PFSK-1 (cell line): ENCODE data around the gene ERC2.

Experiments
- FOXP2 ChIP-seq: optimal IDR thresholded peaks from 2 replicates; pipeline ENCODE3; 2011; ENCODE audit warnings: borderline replicate concordance, control low read depth, inconsistent platforms; ENCODE audit not compliant: insufficient read depth; ENCODE audit errors: extremely low read length, extremely low read depth
- POLR2AphosphoS5 ChIP-seq: IDR thresholded peaks from 2 replicates; pipeline ENCODE4 v1.6.1; 2012; ENCODE audit warnings: low read depth, mild to moderate bottlenecking, control low read depth, low read length, moderate library complexity
- REST ChIP-seq, 2 experiments: IDR thresholded peaks; 2 replicates each; pipeline versions ENCODE4 v1.6.1 to v1.8.0; 2011 to 2012; ENCODE audit warnings: low read depth in 2 of 2, low read length in 2 of 2, control low read depth in 1 of 2, inconsistent platforms in 1 of 2, mild to moderate bottlenecking in 1 of 2, moderate library complexity in 1 of 2; ENCODE audit not compliant: insufficient read depth in 1 of 2
- SIN3A ChIP-seq: IDR thresholded peaks from 2 replicates; pipeline ENCODE4 v1.6.1; 2012; ENCODE audit warnings: mild to moderate bottlenecking, low read length, moderate library complexity, borderline replicate concordance; ENCODE audit not compliant: insufficient read depth
- TAF1 ChIP-seq: IDR thresholded peaks from 2 replicates; pipeline ENCODE4 v1.6.1; 2012; ENCODE audit warnings: low read length, control low read depth, borderline replicate concordance; ENCODE audit not compliant: insufficient read depth

GRCh38 chr3:55549177-55549576, 919.1 kb downstream of the ERC2 start:
- TF ChIP-seq TAF1: no peak
- no peak for TF ChIP-seq POLR2AphosphoS5
- TF ChIP-seq SIN3A: no peak
- no peak for TF ChIP-seq FOXP2
- no peak for TF ChIP-seq REST (IDR thresholded peaks at IDR 0.05; ENCODE audit: insufficient read depth in 1 of 2, low read depth in 2 of 2, low read length in 2 of 2)
